GM21528 (cell line): ENCODE measurements around the gene FZR1.

Source experiments
- ATAC-seq: cut with Tn5 transposase; IDR thresholded peaks from one replicate; pipeline ENCODE4 v1.9.1; 2021; ENCODE audit warnings: mild to moderate bottlenecking, moderate library complexity; ENCODE audit not compliant: unreplicated experiment, low FRiP score

Gene FZR1

GRCh38 chr19:3512562-3513228, 6.6 kb downstream of the FZR1 start:
- ATAC-seq, result no peak

GRCh38 chr19:3513229-3514140, 7.4 kb downstream of the FZR1 start:
- ATAC-seq, result no peak

- no peak for ATAC-seq
These were observed 8.8 kb downstream of the FZR1 start for GRCh38 chr19:3514930-3515329.

GRCh38 chr19:3515891-3516422, 9.8 kb downstream of the FZR1 start:
- ATAC-seq, result no peak

GRCh38 chr19:3516675-3517207, 10.6 kb downstream of the FZR1 start:
- ATAC-seq, result no peak

- ATAC-seq, result no peak
These were observed 11.5 kb downstream of the FZR1 start for GRCh38 chr19:3517638-3518037.

- no peak for ATAC-seq
These were observed 12.1 kb downstream of the FZR1 start for GRCh38 chr19:3518255-3518654.

- no peak for ATAC-seq
These were observed 12.5 kb downstream of the FZR1 start for GRCh38 chr19:3518659-3519058.

- ATAC-seq, result no peak
These were observed 13.0 kb downstream of the FZR1 start for GRCh38 chr19:3519126-3519525.

- ATAC-seq, result no peak
These were observed 14.3 kb downstream of the FZR1 start for GRCh38 chr19:3520166-3521103.

- ATAC-seq, result no peak
These were observed 15.0 kb downstream of the FZR1 start for GRCh38 chr19:3521104-3521445.

- no peak for ATAC-seq
These were observed 16.6 kb downstream of the FZR1 start for GRCh38 chr19:3522421-3523360.

- no peak for ATAC-seq
These were observed 17.4 kb downstream of the FZR1 start for GRCh38 chr19:3523361-3524077.

- no peak for ATAC-seq
These were observed 18.1 kb downstream of the FZR1 start for GRCh38 chr19:3524078-3524842.

- ATAC-seq, result no peak
These were observed 18.9 kb downstream of the FZR1 start for GRCh38 chr19:3524904-3525451.

GRCh38 chr19:3526507-3527237, 20.6 kb downstream of the FZR1 start:
- ATAC-seq, result no peak
